Stimulated activated CD4-positive, alpha-beta T cell treated with anti-CD3 and anti-CD28 coated beads, Interleukin-1b, Interleukin-23, amount 100 ng/mL, for 4 hours (primary cell): ENCODE data around the gene POLR2M.

Experiments used
- DNase-seq, 2 donors: peaks; one replicate each; pipeline ENCODE4 v3.0.0-alpha.2; 2020; ENCODE audit warnings: low read depth in 2 of 2

Gene POLR2M

DNA sequence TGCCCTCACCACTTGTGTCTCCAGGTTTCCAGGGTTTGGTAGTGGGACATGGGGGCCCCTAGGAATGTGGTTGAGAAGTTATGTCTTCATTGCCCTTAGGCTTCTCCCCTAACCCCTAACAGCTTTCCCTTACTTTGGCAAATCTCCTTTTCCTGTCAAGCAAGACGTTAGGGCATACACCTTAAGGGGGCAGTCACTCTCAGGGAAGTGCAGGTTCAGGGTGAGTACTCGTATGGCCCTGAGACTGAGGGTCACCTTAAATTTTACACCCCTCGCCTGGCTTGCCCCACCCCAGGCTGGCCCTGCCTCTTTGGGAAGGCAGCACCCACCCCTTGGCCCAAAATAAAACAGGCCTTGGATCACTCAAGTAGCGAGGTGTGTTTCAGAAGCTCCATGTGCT lies 33.5 kb downstream of the POLR2M start:
- DNase-seq, result no peak

- DNase-seq, result no peak
These were observed 34.6 kb downstream of the POLR2M start for GRCh38 chr15:57741089-57741488.

DNA sequence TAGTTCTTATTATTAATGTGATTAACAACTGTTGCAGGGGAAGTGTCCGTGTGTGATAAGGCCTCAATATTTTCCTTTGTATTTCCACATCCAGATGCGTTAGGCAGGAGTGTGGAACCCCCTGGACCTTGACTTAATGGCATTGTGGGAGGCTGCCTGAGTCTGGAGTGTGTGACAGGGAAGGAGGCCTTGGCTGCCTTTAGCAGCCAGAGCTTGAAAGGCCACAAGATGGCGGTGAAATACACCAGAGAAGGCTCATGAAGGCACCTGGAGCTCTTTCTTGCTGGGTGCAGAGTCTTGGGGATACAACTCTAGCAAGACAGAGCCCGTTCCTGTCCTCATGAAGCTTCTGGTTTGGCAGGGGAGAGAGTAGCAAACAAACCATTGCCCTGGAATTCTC lies 36.9 kb downstream of the POLR2M start:
- DNase-seq, result no peak

- no peak for DNase-seq
These were observed 40.3 kb downstream of the POLR2M start for GRCh38 chr15:57746786-57747185.

DNA sequence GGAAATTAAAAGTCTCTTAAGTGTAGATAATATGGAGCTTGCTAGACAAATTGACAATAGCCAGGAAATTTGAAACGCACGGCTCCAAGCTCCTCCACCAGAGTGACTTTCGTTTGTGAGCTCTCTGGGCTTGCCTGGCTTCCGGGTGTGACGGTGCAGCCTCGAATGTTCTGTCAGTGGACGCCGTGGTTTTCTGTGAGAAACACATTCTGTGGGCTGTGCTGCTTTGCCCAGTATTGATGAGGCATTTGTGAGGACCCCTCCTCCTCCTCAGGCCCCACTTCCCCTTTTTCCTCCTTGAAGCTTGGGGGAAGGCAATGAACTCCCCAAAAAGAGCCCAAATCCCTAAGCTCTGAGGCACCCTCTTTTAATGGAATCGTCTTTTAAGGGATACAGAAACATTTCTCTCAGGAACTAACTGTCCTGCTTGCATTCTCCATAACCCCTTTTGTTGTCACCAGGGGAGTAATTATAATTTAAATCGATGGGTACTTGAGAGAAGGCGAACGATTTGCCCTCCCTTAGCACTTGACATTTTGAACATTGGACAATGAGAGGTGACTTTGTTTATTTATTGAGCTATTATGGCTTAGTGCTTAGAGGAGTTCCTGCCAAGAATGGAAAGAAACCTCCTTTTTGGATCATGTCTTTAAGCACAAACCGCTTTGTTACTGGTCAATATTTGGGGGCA lies 40.8 kb downstream of the POLR2M start:
- DNase-seq, result no peak

GRCh38 chr15:57751177-57751800 lies 44.8 kb downstream of the POLR2M start:
- DNase-seq, result no peak

- no peak for DNase-seq
These were observed 45.9 kb downstream of the POLR2M start for GRCh38 chr15:57752436-57752835.

DNA sequence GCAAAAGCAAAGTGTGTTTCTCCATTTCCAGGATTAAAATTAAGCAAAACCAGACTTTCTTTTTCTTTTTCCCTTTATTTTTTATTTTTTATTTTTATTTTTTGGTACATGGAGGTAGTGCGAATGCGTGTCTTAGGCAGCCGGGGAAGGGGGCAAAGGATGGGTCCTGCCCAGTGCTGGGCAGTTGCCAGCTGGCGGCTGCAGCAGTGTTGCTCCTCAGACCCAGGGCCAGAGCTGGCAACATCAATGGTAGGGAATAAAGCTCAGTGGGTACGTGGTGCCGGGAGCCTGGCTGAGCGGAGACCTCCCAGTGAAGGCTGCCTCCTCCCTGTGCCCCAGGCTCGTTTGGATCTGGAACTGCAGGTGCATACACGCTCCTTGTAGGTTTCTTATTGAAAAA lies 46.3 kb downstream of the POLR2M start:
- no peak for DNase-seq

DNA sequence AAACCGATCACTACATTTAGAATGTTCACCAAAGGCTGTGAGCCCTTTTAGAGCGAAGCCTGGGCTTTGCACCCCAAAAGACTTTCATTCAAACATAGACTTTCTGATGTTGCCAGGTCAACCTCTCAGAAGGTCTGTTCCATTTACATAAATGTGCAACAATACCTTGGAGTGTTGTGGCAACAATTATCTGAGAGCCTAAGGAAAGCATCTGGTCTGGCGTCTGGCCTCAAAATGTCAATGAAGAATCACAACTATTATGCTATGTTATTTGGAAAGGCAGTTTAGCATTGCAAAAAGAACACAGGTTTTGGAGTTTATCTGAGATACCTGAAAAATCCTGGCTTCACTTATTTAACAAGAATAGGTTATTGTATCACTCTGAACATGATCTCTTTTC lies 50.0 kb downstream of the POLR2M start:
- DNase-seq, result no peak

DNA sequence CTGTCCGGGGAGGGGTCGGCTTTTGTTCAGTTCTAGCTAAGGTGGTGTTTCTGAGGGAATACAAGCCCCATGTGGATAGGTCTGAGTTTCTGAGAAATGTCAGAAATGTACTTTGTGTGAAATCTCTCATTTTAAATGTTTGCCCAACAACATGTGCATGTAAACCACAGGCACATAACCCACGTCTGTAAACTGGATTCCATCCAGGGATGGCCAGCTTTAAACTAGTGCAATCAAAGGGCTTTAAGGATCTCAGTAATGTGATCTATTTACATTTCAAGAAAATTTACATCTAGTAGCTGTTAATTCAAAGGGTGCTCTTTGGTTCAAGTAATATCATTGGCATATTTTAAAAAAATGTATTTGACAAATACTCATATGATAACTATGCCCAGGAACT lies 52.0 kb downstream of the POLR2M start:
- DNase-seq, result no peak

GRCh38 chr15:57761562-57761961 lies 55.0 kb downstream of the POLR2M start:
- DNase-seq, result no peak

DNA sequence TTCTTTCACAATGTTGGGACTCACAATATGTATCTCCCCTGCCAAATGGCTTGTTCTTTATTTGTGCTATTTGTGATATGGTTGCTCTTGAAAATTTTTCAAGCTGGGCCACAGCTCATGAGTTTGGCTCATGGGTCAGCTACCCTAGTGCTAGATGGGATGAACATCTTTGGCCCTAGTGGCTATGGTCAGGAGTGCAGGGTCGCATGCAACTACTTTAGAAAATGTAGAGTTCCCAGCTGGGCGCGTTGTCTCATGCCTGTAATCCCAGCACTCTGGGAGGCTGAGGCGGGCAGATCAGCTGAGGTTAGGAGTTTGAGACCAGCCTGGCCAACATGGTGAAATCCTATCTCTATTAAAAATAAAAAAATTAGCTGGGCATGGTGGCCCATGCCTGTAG lies 55.8 kb downstream of the POLR2M start:
- no peak for DNase-seq

GRCh38 chr15:57763176-57763964 lies 56.9 kb downstream of the POLR2M start:
- no peak for DNase-seq
